Daoy (cell line): ENCODE measurements around the gene DCLK1. TPM values are rescaled to one million over a fixed set of nuclear protein-coding genes. Genes with fewer than 3 reads are reported as not detected.
A peak's percentile ranks its signal among the peaks of the same experiment; 100 is the strongest.

ENCODE experiments used
- DNase-seq: peaks from one replicate; pipeline ENCODE4 v3.0.0-alpha.2; 2015; ENCODE audit warnings: low read depth
- total RNA-seq: library from RNA; depleted of rRNA; stranded (reverse); fragments of >200 nt; shearing (Covaris generic); gene quantifications from 2 replicates; pipeline ENCODE4 v1.2.3, GENCODE V29; 2014

The DCLK1 gene
- total RNA-seq, 1 experiment from 2014 or later, result 7.0 TPM

DNA sequence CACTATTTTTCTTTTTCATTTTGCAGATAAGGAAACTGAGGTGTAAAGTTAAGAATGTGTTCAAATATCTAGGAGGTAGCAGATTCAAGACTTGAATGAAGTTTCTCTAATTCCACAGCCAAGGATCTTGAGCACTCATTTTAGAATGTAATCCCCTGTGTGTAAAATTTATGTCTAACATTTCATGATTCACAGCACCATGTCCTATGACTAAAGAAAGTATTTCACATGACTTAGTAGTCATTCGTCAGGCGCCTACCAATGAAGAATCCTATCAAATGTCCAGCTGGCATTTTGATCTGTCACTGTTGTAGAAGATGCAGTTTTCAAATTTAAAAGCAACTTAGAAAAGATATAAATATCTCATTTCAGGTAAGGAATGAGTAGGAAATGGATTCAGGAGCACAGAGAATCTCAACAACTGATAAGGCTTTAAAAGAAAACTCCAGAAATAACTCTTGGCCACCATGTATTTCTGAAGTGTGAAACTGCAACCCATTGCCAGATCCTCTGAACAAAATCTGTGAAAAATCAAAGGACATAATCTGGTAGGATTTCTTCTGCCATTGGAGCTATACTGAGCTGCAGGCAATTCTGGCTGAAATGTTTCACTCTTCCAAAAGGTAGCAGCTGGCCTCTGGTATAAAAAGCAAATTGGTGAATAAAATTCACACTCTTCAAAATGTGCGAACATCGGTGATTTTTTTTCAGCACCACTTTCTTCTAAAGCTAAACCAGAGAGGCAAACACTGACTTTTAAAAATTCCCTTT, 92.2 kb downstream of the DCLK1 start:
- DNase-seq, result no peak

DNA sequence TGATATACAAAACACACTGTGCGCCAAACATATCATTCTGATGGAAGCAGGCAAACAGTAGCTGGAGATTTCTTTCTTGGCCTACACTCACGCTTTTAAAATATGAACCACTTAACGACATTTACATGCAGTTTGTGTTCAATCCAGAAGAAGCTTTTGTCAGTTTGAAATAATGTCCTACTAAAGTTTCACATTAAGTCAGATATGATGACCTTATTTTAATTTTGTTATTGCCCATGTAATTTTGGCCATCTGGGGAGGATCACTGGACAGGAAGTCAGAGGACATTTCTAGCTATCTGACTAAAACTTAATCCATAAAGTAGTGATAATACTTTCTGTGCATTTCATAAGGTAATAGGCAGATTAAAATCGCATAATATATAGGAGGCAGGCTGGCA, 98.1 kb downstream of the DCLK1 start:
- DNase-seq, result no peak

DNA sequence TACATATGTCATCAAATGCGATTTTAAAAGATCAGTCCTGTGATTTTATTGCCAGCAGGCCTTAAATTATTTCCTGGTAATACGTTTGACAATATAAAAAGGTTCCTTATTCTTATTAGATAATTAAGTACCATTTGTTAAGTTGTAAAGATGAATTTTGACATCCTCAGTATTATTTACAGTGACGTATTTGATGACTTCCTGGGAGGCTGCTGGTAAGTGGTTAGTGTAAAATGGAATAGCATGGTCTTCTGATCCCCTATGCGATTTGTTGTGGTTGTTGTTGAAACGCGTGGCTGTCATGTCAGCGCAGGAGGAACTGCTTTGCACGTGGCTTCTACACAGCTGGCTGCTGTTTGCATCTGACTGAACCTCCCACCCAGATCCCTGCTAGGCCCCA, 99.7 kb downstream of the DCLK1 start:
- DNase-seq, result no peak

DNA sequence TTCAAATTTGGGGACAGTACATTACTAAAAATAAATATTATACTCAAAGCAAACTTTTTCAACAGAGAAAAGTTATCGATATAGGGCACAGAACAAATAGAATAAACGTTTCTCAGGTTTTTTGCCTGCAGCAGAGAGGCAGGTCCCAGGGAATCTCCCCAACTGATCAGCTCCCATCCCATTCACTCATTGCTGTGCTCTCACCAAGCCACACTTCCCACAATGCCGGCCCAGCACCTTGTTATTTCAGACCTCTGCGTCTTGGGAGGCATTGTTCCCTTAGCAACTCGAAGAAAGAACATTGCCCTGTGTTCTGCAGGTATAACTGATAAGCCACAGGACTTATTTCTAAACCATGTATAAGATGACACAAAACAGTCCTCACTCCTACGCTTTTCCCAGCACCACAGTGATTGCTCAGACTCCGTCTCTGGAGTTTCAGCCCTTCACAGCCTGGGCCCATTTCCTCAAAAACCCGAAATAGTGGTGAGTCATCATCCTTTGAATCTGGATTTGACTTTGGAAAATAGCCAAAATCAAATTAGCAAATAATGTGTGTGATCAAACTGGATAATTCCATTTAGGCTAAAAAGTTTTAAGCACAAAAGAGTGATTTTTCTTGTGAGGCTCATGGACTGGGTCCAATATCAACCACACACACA, 100.4 kb downstream of the DCLK1 start:
- peak; percentile 86 for DNase-seq

DNA sequence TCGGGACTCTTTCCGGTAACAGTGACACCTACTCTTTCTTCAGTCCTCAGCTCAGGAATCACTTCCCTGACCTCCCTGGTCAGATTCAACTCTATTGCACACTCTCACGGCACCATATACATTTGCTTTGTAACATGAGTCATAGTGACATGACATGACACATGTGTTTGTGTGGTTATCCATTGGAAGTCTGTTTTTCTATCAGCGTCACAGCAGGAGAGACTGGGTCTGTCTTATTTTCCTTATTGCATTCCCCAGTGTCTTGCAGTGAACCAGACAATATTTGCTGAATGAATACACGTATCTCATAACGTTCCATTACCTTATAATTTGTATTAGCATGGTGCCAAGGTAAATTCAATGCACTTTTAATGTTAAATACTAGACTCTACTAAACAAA, 102.0 kb downstream of the DCLK1 start:
- peak; percentile 78 for DNase-seq

DNA sequence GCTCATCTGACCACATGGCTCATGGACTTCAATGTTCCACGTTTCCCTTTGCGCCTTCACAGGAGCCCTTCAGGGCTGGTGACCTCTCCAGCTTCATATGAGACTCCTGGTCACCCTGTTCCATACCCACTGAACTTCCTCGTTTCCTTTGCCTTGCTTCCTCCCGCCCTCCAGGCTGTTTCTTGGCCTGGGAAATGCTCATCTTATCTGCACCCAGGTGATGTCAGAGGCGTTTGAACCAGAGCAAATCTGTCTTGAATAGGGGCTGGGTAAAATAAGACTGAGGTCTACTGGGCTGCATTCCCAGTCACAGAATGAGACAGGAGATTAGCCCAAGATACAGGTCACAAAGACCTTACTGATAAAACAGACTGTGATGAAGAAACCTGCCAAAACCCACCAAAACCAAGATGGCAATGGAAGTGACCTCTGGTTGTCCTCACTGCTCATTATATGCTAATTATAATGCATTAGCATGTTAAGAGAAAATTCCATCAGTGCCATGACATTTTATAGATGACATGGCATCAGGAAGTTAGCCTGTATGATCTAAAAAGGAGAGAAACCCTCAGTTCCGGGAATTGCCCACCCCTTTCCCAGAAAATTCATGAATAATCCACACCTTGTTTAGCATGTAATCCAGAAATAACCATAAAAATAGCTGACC, 102.7 kb downstream of the DCLK1 start:
- peak; percentile 17 for DNase-seq

DNA sequence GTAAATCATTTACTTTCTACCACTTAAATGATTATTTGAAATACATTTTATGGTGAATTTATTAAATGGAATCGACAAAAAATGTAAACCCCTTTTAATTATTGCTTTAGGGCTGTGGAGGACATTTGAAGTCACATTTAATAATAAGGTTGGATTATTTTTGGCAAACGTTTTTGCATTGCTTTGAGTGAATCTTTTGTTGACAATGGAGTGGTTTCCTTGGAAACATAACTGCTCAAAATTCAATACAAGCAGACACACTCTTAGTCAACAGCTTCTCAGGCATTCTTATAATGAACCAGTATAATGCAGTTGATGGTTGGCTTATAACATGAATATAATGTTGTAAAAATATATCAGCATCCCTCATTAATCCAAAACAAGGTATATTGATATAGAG, 104.7 kb downstream of the DCLK1 start:
- no peak for DNase-seq

DNA sequence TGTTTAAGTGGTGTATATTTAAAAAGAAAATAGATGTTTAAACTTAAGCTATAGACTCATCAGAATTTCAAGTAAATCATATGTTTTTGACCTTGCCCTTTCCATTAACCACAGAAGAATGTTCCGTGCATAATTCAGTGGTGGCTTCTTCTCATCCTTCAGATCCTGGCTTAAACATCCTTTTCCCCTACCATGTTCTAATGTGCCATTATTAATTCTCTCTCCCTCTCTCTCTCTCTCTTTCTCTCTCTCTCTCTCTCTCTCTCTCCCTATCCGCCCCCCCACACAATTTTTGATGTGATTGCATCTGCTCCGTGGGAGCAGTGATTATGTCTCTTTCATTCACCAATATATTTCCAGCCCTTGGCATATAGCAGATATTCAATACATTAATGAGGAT, 116.4 kb downstream of the DCLK1 start:
- no peak for DNase-seq

DNA sequence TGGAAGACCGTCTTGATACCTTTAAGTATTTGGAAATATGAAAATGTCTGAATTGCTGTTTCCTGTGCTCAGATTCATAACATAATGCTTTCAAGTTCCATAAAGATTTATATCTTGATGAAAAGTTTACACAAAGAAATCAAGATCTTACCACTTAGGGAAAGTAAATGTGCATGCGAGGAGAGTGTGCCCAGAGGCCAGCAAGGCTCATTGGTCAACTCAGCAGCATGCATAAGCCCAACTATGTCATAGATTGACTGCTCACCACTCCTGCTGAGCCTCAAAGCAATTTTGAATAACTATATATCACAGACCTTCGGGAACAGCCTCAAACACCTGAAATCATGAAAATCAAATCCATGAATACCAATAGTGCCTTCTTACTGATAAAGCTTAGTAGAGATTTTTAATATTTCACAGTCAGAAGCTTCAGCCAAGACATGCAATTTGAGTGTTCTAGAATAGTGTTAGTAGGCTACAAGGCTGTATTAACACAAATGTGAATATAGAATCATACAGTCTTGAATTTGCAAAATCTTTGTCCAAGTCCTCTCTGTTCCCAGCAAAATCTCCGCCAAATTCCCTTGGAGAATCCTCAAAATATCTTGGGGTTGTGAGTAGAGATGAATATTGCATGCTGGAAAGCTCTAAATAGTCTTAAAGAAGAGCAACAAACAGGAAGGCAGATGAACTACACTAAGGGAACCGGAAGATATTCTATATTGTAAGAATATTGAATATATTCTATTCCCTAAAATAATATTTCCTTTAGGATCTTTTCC, 124.1 kb downstream of the DCLK1 start:
- DNase-seq, result no peak

DNA sequence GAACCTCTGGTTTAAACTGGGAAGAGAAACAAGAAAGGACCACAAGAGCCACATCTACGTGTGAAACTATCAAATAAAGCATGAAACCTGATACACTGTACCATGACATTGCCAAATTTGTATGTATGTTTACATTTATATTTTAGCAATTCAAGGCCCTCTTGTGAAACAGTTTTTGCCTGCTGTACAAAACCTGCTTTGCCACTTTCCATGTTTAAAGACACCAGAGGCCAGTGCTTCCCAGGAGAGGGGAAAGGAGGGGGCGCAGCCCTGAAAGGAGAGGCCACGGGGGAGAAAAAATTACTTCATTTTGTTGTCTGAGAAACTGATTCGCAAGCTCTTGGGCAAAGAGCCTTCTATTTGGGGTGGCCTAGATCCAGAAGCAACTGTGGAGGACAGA, 124.8 kb downstream of the DCLK1 start:
- DNase-seq, result no peak

DNA sequence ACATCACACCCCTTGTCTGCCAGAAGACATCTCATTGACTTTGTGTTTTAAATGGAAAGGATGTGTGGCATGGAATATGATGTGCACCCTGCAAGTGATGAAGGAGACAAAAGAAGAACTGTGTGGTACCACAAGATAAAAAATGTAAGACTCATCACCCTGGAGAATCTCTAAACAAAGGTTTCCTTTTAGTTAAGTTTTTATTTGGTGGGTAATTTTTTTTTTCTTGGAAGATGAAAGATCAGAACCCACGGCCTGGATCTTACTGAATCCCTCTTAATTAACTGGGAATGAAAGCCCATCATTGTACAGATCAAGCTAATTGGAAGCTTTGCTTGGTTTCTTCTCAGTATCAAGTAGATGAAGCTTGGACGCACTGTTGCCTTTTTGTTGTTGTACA, 129.6 kb downstream of the DCLK1 start:
- no peak for DNase-seq

DNA sequence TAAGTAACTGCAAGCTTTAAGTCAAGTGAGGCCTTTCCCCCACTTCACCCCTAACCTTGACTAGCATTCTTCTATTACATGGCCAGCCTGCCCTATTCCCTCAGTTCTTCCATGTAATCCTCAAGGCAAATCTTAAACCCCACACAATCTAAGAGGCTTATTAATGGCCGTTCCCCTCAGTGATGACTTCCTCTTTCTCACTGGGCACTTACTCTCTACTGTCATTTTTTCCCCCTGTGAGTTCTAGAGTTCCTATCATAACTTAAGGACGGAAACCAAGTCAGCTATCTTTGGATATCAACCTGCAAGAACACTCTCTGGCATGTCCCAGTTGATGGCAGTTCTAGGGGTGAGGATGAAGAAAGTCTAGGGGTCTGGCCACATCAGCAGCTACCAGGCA, 131.2 kb downstream of the DCLK1 start:
- no peak for DNase-seq

DNA sequence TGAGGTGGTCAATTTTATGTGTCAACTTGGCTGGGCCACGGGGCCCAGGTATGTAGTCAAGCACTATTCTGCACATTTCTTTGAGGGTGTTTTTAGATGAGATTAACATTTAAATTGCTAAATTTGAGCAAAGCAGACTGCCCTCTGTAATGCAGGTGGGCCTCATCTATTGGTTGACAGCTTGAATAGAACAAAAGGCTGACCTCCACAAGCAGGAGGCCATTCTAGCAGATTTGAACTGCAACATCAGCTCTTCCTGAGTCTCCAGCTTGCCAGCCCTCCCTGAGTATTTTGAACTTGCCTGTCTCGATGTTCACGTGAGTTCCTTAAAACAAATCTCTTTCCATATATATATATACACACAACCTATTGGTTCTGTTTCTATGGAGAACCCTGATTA, 134.8 kb downstream of the DCLK1 start:
- DNase-seq, result no peak

DNA sequence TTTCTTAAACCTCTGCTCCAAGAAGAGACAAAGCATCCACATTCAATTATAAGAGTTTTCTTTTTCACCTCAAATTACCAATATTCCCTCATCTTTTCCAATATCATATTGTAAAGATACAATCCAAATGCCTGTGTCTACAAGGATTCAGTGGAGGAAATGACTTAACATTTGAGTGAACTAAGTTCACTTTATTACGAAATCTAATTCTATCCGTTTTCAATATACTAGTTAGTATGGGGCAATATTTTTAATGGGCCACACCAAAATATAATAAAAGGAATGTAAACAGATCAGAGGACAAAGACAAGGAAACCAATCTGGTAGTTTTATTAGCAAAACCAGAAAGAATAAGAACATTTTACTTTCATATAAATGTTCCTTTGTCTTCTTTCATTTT, 136.0 kb downstream of the DCLK1 start:
- DNase-seq, result no peak

DNA sequence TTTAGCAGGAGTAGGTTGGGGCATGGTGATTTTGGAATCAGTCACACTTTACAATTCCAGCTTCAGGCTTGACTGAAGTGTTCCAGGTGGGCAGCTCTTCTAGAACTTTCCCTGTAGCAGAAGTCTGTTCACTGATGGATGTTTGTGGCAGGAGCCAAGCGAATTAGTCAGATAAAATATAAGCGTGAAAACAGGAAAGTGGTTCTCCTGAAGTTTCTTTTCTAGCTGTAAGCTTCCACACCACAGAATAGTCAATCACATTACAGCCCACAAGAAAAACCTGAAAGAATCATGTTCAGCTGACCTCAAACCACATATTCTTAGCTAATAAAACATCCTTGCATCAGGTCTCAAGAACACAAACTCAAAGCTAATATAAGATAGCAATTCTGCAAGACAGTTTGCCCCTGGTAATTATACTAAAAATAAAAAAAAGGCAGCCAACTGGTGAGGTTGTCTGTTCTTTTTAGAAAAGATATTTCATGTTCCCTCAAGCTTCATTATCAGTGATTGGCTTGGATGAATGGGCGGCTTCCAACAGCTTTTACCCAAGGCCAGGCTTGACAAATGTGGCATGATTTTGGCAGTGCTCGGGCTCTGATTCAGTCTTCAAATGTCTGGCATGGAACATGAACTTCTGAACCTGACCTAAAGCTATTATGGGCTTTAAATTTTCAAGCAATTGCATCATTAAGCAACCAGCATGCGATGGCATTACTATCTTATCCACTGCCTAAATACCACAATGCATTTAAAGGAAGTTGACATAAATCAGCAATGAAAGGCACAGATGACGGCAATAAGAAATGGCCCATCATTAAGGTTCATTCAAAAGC, 136.8 kb downstream of the DCLK1 start:
- DNase-seq, result peak; percentile 91

DNA sequence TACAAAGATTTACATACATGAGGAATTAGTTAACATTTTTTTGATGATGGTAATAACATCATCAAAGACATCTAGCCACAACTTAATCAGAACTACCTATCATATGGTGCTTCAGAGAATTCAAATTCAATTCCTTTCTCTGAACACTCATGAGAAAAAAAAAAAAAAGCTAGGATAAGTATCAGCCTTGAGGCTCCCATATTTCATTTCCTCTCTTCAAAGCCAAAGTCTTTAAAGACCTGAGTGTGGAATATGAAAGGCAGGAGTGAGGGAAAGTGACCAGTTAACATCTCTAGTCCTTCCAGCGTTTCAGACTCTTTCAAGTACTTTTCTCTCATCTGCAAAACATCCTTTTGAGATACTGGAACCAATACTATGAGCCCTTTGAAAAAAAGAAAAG, 137.5 kb downstream of the DCLK1 start:
- no peak for DNase-seq

DNA sequence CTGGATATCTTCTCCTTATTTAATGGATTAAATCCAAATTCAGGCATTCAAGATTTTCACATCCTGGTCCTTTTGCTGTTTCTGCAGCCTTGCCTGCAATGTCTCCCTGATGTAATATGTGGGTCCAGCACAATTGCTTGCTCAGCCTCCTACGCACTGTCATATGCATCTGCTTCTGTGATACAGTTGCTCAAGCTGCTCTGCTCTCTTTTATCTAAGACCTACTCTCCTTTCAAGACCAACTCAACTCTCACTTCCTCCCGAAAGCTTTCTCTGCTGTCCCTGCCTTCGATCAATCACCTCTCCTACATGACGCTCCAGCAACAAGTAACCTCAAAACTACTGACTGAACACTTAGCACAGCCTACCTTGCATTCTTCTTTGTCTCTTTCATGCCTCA, 138.2 kb downstream of the DCLK1 start:
- DNase-seq, result no peak

DNA sequence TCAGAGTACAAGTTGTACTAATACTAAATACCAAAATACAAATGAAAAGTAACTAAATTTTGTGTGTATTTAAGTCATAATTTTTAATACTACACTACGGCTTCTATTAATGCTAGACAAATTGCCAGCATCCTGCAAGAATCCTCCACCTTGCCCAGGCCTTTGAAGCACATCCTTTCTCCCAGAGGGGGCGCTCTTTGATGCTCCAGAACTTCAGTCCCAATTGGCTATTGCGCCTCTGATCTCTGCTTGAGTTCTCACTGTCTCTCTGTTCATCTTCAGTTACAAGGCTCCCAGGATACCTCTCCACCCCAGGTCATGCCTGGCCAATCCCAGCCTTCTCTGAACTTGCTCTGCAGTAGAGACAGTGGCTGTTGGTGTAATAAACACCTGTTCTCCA, 141.0 kb downstream of the DCLK1 start:
- no peak for DNase-seq

DNA sequence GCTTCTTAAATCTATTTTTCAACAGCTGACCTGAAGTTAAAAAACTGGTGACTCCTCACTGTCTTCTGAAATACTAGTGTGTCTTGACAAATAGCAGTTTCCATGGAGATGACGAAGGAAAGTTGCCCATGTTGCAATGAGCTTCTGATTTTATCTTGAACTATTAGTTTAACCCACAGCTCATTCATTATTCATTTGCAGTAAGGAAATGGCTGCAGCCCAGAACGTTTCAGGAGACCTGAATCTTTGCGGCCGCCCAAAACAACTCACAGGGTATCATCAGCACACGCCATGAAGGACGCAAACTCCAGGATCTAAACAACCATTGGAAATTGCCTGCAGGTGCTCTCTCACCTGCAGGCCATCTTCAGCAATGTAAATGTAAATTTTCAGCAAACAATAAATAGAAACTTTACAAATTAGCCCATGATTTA, 142.5 kb downstream of the DCLK1 start:
- no peak for DNase-seq

DNA sequence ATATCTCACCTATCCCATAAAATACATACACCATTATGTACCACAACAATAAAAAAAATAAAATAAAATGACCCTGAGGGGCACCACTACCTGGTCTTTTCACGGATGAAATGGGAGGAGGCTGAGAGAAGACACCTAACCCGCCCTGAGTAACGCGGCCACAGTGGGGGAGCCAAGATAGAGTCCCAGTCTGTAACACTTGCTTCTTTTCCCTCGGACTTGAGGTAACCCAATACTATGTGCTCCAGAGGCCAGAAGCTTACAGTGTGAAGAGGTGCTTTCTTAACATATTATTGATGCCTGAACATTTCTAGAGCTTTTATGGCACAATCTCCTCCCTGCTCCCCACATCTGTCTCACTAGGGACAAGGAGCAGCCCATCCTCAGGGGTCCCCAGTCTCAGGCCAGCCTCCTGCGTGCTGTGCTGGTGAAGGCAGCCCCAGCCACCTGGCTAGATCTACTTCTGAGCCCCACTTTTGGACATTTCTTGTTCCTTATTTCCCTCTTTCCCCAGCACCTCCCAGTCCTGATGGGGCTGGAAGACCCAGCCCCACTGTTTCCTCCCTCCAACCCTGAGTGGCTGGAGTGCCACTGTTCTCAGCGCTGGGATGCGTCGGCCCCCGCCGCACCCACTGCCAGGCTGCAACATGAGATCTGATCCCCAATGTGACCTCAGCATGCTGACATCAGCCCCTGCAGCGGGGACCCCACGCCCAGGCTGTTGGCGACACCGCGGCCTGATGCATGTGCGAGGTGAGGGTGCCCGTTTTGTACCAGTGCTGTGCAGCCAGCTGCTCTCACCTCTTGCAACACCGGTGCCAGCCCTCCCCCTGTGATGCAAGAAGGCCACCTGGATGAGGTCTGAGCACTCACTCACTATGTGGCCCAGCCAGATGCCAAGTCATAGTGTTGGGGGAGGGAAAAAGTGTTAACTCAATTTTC, 143.3 kb downstream of the DCLK1 start:
- no peak for DNase-seq
